ENCODE data around the gene NEURL3.

Gene NEURL3

DNA sequence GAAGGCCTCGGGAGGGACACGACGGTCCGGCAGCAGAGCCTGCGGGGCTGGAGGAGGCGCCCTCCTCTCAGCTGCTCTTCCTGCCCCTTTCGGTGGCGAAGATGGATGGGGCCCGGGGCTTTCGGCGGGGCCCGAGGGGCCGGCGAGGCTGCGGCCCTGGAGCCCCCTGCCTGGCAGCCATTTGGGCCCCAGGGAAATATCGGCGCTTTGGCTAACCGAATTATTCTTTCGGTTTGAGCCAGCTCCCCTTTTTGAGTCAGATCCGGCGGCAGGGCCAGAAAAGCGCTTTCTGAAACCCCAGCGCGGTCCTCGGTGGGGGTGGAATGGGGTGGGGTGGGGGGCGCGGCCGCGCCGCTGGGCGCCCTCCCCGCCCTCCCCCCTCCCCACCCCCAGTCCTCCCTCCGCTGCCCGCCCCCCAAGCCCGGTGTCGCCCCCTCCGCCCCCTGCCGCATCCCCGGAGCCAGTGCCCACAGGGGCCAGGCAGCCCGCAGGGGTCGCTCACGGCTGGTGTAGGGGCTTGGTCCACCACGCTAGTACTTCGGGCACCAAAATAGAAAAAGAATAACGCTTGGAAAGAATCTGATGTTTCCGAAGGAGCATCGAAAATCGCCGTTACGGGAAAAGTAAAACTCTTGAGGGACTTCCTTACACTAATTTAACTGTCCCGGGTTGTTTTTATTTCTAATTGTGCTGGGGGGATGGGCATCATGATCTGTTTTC, 22.3 kb upstream of the NEURL3 start:
- peak; percentile 37 for DNase-seq

- no peak for DNase-seq
Measured at GRCh38 chr2:96526615-96527285, 21.6 kb upstream of the NEURL3 start.

DNA sequence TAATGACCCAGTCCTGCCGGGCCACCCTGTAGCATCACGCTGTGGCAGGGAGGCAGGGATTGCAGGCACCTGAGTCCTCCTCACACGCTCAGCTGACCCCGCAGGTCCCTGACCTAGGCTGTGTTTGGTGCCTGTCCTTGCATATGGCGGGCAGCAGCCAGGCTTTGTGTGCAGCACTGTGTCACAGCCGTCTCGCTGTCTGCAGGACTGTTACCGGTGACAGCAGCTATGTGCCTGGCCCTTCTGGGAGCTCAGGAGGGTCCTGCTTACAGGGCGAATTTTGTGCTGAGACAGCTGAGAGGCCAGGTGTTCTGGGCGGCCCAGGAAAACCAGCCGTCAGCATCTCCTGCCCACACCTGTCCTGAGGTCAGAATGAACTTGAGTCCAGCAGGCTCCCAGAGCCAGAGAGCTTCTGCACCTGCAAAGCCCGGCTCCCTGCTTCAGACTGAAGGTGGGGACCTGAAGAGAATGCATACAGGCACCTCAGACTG, 21.0 kb upstream of the NEURL3 start:
- DNase-seq: no peak

GRCh38 chr2:96525211-96525507, 20.0 kb upstream of the NEURL3 start:
- DNase-seq: no peak

DNA sequence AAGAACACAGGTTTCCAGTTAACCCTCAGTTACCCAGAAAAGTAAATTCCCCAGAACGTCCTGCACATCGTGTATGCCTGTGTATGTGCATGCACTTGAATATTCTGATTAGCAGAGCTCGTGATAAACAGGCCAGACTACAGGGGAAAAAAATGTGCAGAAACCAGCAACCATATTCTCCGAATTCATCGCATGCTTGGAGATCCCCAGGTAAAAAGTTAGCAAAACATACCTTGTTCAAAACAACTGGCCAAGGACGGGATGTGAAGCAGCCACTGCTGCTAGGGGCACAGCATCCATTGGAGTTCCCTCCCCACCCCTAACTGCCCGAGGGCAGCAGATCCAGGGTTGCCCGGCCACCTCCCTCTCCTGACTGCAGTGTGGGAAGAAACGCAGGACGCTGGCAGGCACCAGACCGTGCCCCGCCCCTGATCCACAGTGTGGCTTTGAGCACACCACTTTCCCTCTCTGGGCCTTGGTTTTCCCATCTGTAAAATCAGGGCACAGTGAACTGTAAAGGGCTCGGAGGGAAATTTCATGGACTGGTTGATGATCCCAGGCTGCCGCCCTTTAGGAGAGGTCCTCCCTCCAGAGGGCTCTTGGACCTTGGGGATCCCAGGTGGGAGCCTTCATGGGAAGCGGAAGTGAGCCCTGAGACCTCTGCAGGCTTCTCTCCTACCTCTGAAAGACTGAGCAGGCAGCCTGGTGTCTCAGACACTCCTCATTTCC, 19.5 kb upstream of the NEURL3 start:
- no peak for DNase-seq

- DNase-seq: peak; percentile 74
Measured at GRCh38 chr2:96523659-96524481, 18.7 kb upstream of the NEURL3 start.

- DNase-seq: no peak
Measured at GRCh38 chr2:96522304-96523203, 17.4 kb upstream of the NEURL3 start.

DNA sequence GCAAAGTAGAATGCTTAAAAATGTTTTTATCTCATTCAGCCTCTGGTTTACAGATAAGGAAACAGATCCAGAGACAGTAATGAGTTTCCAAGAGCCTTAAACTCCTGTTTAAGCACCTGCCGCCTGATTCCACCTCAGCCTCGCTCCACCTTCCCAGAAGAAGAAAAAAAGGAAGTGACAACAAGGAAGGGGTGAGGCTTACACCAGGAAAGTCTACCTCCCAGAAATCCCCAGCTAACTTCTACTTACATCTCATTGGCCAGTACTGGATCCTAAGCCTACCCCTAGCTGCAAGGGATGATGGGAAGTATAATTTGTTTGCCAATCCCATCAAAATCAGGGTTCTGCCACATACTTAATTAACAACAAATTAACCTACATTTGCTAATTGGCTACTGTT, 16.1 kb upstream of the NEURL3 start:
- DNase-seq: no peak

GRCh38 chr2:96520697-96521096, 15.5 kb upstream of the NEURL3 start:
- DNase-seq: no peak

DNA sequence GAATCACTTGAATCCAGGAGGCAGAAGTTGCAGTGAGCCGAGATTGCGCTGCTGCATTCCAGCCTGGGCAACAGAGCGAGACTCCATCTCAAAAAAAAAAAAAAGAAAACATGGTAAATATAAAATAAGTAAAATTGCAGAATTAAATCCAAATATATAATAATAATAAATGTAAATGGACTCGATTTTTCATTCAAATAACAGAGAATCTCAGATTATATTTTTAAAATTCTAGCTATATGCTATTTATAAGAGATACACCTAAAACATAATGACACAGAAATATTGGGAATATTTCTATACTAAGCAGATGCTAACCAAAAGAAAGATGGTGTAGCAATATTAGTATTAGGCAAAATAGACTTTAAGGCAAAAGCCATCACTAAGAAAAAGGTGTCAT, 15.1 kb upstream of the NEURL3 start:
- DNase-seq: no peak

DNA sequence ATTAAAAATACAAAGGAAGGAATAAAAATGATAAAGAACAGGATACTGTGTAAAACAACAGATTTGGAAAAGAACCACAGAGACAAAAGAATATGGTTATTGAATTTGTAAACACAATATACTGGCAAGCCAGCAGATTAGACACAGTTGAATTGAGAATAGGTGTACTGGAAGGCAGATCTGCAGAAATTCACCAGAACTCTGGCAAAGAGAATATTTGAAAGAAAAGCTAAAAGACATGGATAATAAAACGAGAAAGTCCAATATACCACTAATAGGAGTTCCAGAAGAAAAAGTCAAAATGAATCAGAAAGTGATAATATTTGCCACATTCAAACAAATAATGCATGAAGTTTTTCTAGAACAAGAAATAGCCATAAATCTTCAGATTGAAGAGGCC, 11.9 kb upstream of the NEURL3 start:
- DNase-seq: no peak

DNA sequence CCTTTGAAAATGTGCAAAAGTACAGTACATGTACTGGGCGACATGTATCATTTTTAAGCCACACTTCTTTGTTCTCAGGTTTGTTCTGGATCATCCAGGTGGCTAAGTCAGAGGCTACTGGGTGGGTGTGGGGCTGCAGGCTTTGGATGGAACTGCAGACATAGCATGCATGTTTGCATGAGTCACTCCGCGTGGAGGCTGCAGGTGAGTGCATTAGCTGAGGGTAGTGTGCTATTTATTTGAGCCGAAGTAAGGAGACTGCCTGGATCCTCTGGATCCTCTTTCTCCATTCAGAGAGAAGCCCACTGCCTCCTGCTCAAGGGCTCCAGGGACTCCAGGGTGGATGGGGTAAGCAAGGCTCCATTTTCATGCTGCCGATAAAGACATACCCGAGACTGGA, 9.4 kb upstream of the NEURL3 start:
- DNase-seq: no peak

GRCh38 chr2:96512341-96512740, 7.2 kb upstream of the NEURL3 start:
- DNase-seq: no peak

DNA sequence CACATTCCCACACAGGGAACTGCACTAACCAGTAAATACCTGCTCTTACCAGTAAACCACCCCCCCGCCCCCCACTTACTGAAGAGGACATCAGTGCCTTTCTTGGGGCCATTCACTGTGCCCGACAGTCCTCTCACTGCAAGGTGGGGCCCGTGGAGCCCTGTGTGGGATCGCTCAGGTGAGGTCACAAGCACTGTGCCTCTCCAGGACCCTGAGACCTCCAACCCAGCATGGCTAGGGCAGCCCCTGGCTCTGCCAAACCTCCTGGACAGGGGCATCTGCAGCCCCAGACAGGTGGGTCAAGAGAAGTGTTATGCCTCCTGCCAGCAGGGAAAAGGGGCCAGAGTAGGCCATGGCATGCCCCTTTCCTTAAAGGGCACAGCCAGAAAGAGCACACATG, 6.7 kb upstream of the NEURL3 start:
- no peak for DNase-seq

DNA sequence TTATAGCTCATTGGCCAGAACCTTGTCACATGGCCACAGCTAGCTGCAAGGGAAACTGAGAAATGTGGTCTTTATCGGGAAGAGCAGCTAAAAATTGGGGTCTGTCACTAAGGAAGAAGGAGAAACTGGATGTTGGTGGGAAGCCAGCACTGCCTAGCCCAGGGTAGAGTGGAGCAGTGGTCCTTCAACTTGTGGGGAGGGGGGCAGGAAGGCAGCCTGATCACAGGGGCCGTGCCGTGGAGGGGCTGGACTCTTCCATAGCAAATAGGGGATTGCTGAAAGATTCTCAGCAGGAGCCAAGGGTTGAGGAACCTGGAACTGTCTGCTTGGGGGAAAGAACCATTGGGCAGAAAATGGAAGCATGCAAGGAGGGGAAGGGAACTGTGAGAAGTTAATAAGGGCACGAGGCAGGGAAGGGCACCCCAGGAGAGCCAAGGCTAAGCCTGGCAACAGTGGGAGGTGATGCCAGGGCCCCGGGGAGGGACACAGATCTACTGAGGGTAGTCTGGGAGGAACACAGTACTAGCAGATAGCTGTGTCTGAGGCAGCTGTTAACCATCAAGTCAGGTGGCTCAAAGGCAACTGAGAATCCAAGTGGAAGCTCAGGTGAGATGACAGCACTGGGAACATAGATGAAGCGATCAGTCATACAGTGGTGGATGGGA, 5.9 kb upstream of the NEURL3 start:
- DNase-seq: no peak

GRCh38 chr2:96509847-96510230, 4.7 kb upstream of the NEURL3 start:
- DNase-seq: no peak

GRCh38 chr2:96509114-96509846, 4.1 kb upstream of the NEURL3 start:
- DNase-seq: peak; percentile 83

GRCh38 chr2:96508521-96509113, 3.5 kb upstream of the NEURL3 start:
- DNase-seq: no peak

GRCh38 chr2:96507957-96508520, 2.9 kb upstream of the NEURL3 start:
- peak; percentile 58 for DNase-seq

DNA sequence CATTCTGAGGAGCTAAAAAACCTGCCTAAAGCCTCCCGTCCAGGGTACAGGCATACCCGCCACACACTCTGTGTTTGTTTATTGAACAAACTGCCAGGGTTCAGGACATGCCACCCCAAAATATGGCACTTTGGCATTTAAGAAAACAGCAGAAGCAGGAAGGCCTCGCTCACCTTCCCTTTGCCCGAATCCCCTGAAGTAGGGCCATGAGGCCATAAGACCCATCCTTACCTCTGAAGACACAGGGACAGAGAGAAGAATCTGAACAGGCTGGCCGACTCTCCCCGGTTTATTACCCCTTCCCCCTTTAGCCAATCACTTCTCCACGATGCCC, 1.7 kb upstream of the NEURL3 start:
- no peak for DNase-seq

Data from EL (cell line).